HG03025 (cell line): ENCODE results near the gene ANKRD55.
"Not testable (repeated sequence)": the region's sequence is repeated elsewhere in the genome, so short reads cannot be mapped to it uniquely, and the experiment has no call there.

Experiments
- ATAC-seq: cut with Tn5 transposase; IDR thresholded peaks from one replicate; pipeline ENCODE4 v1.9.1; 2021; ENCODE audit warnings: mild to moderate bottlenecking, moderate library complexity; ENCODE audit not compliant: unreplicated experiment, low FRiP score

ANKRD55 gene

GRCh38 chr5:56147659-56148230 lies 85.4 kb downstream of the ANKRD55 start:
- ATAC-seq, result no peak

GRCh38 chr5:56147106-56147505 lies 86.0 kb downstream of the ANKRD55 start:
- no peak for ATAC-seq

DNA sequence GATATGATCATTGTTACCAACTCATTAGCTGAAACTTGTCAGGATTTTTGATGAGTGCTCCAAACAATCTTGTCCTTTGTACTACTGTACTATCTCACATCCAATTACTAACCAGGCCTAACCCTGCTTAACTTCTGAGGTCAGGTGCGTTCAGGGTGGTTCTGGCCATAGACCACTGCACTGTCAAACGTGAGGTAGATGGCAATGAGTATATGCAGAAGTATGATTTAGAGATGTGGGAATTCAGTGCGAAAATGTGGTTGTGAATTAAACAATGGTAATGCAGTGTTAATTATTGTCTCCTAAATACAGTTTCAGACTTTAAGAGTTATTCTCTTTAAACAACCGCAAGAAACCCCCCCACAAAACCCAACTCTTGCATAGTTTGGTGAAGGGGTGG lies 86.5 kb downstream of the ANKRD55 start:
- ATAC-seq, result no peak

GRCh38 chr5:56145511-56145910 lies 87.6 kb downstream of the ANKRD55 start:
- no peak for ATAC-seq

GRCh38 chr5:56145106-56145505 lies 88.0 kb downstream of the ANKRD55 start:
- no peak for ATAC-seq

- no peak for ATAC-seq
These were observed 88.9 kb downstream of the ANKRD55 start for GRCh38 chr5:56144211-56144610.

GRCh38 chr5:56143373-56143714 lies 89.8 kb downstream of the ANKRD55 start:
- ATAC-seq, result no peak

GRCh38 chr5:56142614-56143372 lies 90.3 kb downstream of the ANKRD55 start:
- ATAC-seq, result peak; percentile 85

GRCh38 chr5:56142233-56142613 lies 90.9 kb downstream of the ANKRD55 start:
- no peak for ATAC-seq

- ATAC-seq, result no peak
These were observed 93.1 kb downstream of the ANKRD55 start for GRCh38 chr5:56140073-56140472.

- no peak for ATAC-seq
These were observed 102.5 kb downstream of the ANKRD55 start for GRCh38 chr5:56130664-56131063.

GRCh38 chr5:56129288-56129687 lies 103.8 kb downstream of the ANKRD55 start:
- ATAC-seq, result no peak

DNA sequence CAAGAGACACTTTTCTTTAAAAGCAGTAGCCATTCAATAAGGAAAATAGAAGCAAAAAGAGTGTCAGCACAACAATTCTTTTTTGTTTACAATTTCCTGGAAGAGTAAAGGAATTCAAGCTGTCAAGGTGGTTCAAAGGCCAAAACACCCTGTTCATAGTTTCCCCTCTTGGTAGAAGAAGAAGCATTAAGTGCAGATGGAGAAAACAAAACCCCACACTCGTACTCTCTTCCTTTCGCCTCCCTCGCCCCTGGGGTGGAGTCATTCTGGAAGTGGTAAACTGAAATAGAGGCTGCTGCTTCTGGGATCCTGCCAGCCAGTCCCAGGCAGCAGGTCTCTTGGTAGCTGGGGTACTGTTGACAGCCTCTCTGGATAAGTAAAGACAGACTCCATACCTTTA lies 105.0 kb downstream of the ANKRD55 start:
- ATAC-seq, result no peak

DNA sequence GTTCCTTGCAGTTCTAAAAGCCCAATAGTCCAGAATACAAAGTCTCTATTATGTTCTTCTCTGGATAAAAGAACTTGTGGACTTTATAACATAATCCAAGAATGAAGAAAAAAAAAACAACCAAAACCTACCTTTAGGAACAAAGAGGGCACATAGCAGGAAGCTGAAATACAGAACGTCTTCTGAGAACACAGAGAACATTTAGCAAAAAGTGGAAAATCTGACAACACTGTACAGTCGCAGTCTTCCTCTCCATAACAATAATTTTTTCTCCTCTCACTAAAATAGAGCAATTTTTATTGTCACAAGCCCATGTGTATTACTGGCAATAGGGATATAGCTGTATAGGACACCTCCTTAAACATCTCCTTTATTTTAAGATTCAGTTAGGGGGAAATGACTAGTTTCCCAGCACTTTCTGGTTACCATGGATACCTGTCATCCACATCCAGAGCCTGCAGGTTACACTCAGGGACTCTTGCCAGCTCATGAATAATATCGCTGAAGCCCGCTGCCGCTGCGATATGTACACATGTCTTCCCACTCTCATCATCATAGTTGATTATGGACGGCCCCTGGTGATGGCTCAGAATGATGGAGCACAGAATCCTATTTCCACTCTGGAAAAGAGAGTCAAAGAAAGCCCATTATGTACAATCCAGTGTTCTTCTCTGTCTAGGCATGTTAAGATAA lies 106.5 kb downstream of the ANKRD55 start:
- no peak for ATAC-seq

DNA sequence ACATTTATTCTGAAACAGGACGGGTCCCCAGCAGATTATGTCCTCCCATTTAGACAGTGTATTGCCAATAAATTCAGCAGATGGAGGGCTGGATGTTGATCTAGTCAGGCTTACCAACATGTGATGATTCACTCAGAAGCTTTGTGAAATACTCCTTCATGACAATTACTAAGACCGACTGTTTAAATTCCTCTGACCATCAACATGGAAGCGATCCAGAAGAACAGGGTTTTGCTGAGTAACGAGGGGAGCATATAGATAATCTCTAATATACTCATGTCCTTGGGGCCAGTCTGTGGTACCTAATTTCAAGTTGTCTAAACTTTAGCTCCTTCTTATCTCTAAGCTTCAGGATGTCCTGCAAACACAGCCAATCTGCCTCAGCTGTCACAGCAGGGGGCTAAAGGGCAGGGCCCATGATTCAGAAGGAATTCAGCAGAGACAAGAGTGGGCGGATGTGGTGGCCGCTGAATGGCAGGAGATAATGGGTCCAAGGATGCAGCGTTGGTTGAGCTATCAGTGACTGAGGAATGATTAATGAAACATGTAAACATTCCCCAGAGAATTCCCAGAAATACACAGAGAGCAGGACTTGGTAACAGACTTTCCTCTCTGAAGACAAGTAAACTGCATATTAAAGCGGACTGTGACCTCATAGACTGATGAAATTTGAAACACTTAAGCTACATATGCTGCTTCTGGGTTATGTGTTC lies 109.4 kb downstream of the ANKRD55 start:
- ATAC-seq, result no peak

DNA sequence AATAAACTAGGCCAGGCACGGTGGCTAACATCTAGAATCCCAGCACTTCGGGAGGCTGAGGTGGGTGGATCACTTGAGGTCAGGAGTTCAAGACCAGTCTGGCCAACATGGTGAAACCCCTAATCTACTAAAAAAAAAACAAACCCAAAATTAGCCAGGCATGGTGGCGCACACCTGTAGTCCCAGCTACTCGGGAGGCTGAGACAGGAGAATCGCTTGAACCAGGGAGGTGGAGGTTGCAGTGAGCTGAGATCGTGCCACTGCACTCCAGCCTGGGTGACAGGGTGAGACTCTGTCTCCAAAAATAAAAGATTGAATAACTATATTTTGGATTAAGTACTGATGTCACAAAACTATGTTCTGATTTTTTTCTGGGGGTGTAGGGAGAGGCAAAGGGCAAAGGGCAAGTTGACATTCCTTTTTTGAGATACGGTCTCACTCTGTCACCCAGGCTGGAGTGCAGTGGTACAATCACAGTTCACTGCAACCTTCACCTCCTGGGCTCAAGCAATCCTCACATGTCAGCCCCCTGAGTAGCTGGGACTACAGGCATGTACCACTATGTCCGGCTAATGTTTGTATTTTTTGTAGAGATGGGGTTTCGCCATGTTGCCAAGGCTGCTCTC lies 110.7 kb downstream of the ANKRD55 start:
- not testable (repeated sequence) for ATAC-seq

GRCh38 chr5:56119050-56119449 lies 114.1 kb downstream of the ANKRD55 start:
- no peak for ATAC-seq

GRCh38 chr5:56116599-56117141 lies 116.5 kb downstream of the ANKRD55 start:
- no peak for ATAC-seq

GRCh38 chr5:56115589-56115988 lies 117.5 kb downstream of the ANKRD55 start:
- ATAC-seq, result no peak

DNA sequence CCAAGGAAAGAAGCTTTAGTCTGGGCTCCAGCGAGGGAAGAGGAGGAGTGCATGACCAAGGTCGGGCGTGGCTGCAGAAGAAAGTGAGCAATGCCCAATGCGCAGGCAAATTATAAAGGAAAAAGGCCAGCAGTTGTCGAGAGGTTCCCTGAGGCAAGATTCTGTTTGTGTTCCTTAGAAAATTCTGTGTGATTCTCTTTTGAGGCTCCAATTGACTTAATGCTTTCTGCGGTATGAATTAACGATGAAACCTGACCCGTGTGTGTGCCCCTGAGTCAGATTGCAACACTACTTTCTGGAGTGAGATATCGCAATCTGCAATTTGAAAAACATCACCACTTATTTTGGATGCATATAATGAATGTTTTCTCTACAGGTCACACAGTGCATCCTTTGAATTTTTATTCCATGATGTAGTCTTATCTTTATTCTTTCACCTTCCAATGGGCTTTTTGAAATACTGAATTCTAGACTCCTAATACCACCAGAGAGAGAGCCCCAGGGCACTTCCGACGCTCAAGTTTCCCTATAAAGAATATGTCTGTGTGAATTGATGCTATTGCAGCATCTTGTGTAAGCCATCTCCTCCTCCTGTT lies 120.5 kb downstream of the ANKRD55 start:
- ATAC-seq, result no peak
